NCI-H526 treated with DMSO at 0.1 percent for 48 hours (cell line): ENCODE data around the gene HOXB1.

Experiments used
- DNase-seq: peaks from one replicate; lab custom pipeline; 2025; lab: John Stamatoyannopoulos, UW

Gene HOXB1

DNA sequence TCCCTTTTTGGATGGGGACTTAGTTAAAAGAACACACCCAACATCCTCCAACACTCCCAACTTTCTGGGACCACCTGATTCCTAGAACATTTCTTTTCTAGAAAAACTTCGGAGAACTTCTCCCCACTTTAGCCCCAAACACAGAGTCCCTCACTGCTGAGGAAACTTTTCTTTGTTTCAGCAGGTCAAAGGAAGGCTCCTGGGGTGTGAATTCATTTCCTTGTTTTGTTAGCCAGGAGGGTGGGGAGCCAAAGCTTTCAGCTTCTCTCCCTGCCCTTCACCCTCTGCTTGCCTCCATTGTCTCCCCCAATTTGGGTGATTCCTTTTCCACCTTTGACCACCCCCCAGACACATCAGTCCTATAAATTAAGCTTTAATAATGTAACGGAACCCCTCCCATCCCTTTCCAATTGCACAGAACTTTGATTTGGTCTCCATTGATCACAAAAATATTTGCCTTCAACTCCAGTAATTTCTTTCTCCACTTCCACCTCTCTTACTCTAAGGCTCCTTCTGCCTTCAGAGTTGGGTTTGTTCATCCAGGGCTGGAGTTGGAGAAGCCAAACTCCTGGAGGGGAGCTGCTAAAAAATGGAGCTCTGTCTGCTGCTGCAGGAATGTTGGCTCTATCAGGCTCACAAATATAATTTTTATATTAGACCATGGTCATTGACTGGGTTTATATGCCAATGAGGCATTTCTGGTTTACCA is 37.0 kb upstream of the HOXB1 start:
- DNase-seq = no peak

DNA sequence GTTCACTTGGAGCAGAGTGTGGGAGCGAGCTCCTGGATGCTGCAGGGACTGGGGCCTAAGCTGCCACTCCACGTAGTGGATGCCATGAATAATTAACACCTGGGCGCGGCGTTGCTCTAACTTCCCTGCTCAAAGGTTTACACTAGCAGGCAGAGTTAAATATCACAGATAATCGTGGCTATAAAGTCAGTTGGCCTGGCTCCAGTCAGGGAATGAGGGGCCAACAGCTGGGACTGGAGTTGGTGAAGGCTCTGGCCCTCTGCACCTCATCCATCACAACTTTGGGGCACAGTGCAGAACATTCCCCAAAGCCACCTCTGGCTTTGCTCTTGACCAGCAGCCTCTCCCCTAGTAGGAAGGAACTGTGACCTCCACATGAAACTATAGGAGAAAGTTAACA is 36.4 kb upstream of the HOXB1 start:
- no peak for DNase-seq

DNA sequence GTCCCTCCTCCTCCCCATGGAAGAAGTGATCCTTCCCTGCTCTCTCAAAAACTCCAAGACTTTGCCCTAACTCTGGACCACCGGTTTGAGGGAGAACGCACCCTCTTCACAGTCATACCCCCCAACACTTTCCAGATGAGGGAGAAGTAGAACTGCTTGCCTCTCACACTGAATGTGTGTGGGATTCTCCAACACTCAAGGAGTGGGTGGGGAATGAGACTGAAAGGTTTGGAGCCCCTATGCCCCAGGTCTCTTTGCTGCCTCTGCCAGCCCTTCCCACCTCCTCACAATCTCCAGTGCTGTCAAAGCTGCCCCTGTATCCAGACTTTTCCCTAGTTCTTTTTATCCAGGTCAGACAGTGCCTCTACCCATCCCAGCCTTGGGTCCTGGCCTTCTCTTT is 35.9 kb upstream of the HOXB1 start:
- DNase-seq = no peak

DNA sequence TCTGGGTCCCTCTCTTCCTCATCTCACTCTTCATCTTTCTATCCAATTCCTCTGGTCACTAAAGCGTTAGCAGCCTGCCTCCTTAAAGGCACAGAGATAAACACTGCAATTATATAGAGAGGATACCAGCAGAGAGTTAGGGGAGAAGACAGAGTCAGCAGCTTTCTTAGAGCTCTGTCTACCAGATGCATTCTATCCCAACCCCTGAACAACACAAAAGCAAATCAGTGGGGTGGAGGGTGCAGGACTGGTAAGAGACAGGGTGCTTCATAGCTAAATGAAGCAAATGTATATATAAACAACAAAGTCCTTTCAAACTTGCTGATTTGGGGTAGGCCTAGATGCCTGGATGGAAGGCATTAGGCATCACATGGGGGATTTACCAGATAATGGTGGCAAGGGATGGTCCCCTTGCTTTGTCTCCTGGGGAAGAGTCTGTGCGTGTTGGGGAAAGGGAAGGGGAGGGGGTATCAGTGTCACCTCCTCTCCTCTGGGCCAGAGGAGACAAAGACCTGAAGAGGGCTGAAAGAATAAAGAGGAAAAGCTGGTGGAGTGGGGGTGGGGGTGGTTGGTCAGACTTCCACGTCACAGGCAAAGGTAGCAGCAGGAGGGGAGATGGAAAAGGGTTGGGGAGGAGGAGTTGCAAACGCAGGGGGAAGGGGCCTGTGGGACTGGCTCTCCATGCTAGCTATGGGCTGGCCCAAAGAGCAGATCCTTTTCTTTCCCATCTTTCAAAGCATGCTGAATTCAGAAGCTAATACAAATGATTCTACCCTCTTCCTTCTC is 35.3 kb upstream of the HOXB1 start:
- no peak for DNase-seq

DNA sequence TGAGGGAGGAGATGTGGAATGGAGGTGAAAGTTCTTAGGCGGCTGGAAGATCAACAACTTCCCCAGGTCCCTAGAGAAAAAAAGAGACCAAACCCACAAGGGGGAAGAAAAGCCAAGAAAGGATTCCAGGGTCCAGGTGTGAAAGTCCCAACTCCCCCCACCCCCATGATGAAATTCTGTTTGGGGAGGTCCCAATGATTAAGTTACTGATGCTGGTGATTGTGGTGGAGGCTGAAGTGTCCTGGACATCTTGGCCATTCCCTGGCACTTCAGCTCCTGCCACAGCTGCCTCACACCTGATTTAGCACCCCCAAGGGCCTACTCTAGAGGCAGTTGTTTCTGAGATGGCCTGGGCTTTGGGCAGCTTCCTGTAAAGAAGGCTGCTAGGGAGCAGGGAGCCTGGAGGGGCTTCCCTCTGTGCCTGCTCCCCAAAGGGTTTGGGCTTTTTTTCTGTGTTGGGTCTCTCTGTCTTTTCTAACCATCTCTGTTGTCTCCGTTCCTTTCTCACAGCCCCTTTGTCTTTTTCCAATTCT is 34.3 kb upstream of the HOXB1 start:
- no peak for DNase-seq

DNA sequence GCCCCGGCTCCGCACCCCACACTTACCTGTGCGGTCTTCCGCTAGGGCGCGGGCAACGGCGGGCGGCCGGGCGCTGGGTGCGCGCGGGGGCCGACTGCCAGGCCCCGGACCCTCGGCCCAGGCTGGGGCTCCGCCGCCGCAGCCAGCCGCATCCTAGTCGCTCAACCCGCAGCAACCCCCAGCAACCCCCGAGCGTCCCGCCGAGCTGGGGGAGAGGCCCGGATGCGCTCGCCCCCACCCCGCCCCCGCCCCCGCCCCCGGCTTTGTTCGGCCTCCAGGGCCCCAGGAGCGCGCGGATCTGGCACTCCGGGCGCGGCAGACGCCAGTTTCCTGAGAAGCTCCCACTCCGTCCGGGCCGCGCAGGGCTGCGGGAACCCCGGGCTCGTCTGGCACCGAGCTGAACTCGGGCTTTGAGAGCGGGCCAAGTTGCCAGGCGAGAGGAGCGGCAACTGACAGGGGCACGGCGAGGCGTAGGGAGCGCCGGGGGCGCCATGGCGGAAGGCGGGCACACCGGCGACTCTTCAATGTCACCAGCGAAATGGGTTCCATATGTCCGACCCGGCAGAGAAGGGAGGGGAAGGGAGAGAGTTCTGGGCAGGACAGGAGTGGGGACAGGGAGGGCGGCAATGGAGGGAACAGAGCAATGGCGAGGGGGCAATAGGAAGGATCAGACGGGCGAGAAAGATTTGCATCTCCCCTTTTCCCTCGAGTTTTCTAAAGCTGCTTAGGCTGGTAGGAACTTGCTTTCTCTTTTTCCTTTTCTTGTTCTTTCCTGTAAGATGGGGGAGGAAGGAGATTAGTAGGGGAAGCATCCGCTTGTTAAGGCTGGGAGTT is 33.6 kb upstream of the HOXB1 start:
- DNase-seq = no peak

DNA sequence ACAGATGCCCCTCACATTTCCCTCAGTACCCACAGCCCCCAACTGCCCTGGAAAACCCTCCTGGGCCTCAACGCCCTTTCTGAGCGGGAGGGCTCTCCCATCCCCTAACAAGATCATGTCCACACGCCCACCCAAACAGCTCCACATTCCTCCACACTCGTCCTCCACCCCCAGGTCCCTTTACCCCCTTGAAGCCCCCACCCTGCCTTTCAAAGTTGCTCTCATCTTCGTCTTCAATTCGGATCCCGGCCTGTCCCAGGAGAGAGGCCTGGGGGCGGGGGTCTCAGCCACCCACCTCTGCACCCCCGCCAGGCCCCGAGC is 33.0 kb upstream of the HOXB1 start:
- DNase-seq = no peak

DNA sequence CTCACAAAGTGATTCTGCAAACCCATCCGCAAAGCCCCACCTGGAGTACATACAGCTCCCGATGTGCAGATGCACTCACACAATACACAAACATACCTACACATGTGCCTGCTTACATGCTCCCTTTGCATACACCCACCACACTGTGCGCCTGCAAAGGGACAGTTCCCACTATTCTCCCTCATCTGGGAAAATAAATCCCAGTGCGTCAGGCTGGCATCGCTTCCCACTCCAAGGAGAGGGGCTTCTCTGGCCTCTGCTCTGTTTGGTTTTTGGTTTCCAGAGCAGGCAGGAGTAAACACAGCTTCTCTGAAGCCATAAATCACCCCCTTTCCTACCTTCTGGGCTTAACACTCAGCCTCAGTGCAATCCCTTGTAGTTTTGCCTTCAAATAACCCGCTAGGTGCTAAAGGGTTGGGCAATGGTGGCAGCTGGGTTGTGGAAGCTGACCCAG is 32.6 kb upstream of the HOXB1 start:
- DNase-seq = no peak

DNA sequence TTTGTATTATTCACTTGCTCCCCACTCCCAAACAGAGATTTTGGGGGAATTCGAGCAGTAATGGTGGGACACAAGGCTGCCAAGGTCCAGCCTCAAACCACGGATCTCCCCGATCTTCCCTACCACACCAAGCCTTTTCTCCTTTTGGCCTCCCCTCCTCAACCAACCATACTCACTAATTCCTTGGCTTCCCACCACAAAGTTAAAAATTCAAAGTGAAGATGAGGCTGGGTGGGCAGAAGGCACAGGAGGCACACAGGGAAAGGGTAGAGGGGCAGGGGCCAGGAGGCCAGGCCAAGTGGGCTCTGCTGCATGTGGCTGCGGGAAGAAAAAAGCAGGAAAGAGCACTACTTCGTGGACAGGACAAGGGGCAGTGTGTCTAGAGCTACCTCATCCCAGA is 32.1 kb upstream of the HOXB1 start:
- DNase-seq = no peak

DNA sequence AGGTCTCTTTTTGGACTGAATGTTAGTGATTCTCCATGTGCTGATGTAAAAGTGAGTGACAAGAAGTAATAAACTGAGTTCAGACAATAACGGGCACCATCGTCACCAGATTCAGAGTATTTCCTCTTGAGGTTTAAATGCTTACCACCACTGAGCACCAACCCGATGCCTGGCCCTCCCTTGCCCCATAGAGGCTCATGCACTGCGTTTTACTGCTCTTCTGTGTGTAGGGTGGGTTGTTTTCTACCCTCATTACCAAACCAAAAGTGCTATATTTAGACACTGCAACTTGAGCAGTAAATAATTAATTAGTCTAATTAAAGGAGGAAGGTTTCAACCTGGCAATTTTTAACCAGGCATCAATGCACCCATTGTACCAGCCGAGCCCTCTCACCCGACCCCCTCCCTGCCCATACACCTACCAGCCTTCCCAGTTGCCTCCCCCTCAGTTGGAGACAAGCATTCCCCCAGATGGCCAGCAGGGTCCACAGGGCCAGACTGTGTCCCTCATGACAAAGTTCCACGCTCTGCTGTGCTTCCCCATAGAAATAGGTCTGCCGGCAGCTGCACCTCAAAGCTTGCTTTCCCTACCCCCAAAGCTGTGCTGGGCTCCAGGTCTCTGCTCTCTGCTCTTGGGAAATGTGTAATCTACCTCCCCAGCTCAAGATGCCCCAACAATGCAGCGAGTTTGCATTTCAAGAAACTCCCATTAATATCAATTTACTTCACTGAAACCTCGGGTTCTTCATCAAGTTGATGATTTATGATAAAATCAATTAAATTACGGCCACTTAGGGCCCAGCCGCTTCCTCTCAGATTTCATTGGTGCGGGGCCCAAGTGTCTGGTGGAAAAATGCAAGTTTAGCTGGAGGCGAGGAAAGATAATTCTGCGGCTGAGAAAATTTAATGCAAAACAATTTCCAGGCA is 31.3 kb upstream of the HOXB1 start:
- no peak for DNase-seq

DNA sequence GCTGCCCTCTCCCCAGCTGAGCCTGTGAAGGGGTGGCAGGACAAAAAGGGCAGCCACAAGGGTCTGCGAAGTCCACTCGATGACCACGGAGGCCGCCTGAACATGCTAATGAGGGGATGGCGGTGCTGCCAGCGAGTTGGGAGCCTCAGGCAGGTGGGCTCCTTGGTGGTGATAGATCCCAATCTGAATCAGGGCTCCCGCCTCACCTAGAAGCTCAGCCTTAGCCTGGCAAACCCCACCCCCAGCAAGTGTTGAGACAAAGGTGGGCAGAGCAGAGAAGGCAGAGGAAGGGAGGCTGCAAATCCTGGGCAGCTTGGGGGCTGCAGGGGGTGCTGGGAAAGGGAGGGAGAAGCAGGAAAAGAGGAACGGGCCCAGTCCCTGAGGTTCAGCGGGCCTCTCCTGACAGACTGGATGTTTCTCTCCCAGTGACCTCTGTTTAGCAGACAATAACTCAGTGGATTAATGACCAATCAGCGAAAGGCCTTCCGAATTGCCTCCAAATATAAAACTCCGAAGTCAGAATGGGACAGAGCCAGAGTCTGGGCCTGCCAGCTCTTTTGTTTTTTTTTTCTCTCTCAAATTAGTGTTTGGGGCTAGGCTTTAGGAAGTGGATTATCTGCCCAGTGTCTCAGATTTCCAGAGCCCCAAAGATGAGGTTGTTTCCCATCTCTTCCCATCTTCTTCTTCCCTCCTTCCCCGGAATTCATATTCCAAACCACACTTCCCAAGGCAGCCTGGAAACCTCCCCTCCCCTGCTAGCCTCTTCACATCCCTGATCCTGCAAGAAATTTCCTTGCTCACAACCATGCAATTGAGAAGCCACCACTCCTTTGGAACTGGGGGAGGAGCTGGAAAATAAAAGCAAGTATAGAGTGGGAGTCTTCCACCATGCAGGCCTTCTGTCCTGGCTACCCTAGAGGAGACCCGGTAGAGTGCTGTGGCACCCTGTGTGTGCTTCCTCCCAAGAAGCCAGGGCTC is 29.3 kb upstream of the HOXB1 start:
- no peak for DNase-seq

DNA sequence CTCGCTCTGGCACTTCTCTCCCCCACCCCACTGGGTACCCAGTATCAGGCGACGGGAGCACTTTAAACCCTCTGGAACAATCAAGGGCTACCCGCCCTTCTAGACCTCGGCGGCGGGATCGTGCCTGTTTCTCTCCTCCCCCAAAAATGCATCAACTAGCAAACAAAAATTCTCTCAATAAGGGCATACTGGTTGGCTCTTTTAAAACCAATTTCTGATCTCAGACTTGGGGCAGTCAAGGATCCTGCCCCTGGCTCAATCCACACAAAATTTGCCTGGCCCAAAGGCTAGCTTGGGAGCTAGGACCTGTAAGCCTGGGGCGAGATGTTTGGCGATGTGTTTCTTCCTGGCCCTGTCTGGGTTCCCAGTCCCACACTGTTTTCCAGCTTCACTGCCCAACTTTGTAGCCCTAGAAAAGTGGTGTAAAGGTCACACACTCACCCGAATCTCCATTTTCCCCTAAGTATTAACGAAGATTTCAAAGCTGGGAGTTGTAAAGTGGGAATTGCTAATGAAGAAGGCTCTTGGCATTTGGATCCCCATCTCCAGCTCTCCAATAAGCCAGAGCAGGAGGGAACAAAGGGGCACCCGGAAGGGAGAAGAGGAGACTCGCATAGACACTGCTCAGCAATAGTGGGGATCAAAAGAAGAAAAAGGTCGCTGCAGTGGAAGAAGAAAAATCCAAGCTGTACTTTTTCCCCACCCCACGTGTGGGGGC is 28.5 kb upstream of the HOXB1 start:
- DNase-seq = no peak

DNA sequence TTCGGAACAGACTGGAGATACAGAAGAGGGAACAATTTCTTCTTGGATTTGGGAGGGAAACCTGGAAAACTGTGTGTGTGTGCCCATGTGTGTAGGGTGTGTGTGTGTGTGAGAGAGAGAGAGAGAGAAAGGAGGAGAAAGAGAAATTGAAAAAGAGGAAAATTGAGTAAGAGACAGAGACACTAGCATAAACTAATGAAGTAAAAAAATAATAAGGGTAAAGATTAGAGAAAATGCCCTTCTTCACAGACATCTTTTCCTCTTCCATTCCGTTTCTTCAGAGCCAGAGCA is 28.0 kb upstream of the HOXB1 start:
- DNase-seq = no peak

DNA sequence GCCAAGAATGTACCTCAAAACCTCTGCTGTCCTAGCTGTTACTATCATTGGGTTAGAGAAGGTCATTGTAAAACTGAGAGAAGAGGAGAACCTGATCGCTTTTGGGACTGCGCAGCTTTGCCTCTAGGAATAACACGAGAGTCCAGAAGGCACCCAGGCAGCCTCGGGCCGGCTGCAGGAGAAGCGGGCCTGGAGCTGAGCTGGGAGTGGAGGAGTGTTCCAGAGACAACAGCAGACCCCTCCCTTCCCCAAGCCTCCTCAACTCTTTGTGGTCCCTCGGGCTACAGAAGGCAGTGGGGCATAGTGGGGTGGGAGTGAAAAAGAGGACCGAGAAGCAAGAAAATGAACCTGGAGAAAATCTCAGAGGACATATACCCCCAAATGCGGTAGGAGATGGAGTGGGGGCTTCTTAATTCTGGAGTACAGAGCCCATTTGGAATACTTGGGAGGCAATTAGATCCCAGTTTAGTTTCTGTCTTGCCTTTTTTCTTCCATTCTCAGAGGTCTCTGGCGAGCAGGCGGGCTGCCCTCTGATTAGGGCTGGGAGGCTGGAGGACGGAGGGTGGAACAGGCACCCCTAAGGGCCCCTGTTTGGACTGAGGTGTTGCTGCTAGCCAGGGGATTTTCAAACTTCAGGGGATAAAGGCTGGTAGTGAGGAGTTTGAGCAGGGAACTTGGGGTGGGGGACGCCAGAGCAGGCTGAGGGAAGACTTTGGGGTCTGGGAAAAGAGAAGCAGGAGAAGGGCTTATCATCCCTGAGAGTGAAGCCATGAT is 27.4 kb upstream of the HOXB1 start:
- no peak for DNase-seq

DNA sequence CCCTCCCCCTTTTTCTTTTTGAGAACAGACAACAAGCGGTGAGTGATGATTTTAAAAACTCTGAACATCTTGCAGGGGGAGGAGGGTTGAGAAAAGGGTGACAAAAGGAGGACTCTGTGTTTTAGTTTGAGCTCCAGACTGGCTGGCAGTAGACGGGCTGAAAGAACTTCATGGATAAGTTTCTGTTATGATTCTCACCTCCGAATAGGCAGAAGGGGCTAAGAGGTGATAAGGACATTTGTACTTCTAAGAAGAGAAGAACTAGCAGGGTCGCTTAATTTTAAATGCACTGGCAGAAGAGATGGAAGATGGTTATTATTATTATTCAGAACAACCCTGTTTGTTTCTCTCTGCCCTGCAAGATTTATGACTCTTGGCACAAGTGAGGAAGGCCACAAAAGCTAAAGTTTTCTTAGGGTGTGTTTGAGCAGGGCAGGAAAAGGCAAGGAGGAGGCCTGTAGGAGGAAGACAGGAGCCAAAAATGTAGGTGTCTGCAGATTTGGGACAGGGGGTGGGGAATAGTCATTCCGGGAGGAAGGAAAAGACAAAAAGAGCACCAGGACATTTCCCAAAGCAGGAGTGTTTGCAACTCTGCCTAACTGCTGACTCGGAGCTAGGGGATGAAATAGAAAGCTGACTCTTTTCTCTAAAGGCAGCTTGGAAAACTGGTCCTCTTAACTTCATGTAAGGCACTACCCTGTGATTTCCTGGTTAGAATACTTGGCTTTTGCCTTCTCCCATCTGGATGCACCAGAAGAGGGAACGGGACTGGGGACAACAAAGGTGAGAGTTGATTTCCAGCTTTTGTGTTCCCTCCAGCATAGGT is 26.0 kb upstream of the HOXB1 start:
- DNase-seq = no peak

DNA sequence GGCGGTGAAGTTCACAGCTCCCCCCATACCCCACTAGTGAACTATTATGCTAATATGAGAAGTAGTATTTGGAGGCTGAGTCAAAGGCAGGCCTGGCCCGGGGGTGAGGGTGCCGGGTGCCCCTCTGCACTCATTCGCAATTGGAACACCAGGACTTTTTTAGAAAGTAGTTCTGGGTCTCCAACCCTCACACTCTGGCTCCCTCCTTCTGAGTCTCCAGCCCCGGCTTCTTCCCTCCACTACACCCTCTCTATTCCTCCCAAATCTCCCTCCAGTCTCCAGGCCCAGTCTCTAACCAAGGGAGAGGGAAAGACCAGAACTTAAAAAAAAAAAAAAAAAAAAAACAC is 25.4 kb upstream of the HOXB1 start:
- no peak for DNase-seq

DNA sequence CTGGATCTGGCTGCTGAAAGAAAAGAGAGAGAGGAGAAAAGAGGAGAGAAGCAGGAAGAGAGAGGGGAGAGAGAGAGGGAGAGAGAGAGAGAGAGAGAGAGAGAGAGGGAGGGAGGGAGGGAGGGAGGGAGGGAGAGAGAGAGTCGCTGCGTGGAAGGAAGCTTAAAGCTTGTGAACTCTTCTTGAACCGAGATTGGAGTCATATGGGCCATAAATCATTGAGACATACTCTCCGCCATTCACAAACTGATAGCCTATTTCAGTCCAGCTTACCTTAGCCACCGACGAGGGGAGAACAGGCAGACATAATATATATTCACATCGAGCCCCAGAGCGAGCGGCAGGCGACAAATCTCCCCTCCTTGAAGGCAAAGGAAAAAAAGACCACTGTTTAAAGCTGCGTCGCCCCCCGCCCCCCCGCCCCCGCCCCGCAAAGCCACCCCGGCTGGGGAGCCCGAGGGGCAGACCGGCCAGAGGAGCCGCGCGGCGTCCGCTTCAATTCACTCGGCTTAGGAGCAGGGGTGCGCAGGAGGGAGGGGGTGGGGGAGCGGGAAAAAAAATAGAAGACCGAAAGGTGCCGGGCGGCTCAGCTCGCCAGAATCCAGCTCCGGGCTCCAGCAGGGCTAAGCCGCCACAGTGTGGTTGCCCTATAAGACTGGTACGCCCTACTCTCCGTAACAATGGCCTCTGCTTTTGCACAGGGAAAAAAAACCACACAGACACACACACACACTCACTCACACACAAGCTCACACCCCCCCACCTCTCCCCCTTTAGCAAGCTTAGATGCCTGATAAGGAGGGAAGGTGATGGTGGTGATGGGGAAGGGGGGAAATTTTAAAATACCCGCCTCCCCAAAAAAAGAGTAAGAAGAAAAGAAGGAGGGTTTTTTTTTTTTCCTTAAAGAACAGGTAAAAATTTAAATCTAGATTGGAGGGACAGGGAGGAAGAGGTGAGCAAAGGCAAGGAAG is 24.7 kb upstream of the HOXB1 start:
- no peak for DNase-seq
